Fibroblast of skin of abdomen (primary cell): Measurements from ENCODE around the gene CNOT6L.

Experiments
- DNase-seq: peaks from one replicate; pipeline ENCODE4 v3.0.0-alpha.2; 2013

Gene CNOT6L

GRCh38 chr4:77710059-77710458 lies 109.1 kb downstream of the CNOT6L start:
- no peak for DNase-seq

DNA sequence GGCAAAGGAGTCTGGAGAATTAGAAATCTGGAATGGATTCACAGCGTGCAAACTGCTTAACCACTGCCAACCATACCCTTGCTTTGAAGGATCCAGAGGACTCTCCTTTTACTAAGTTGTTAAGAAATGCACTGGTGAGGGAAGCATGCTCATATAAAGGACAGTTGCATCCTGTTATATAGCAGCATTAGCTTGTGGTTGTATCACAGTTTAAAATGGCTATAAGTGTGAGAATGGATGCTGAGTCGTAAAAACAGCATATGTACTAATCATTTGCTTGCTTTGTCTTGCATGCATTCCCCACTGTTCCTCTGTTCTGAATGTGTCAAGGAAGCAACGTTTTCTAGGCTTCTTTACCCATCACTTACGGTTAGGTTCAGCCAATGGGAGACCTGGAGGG lies 112.5 kb downstream of the CNOT6L start:
- DNase-seq: no peak

DNA sequence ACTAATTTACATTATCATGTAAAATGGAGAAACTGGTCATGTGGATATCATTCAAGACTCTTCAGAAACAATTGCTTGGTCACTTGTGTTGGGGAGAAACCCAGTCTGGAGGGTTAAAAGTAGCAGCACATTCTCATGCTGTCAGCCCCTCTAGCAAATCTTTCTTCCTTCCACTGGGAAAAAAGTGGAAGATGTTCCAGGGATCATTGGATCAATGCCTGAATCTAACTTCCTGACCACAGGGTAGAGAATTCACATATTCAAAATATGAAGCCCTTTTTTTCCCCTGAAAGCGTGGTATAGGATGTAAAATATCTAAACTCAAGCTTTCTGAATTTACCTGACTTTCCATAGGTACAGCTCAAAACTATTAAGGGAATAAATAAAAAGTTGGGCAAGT lies 115.5 kb downstream of the CNOT6L start:
- DNase-seq: no peak

DNA sequence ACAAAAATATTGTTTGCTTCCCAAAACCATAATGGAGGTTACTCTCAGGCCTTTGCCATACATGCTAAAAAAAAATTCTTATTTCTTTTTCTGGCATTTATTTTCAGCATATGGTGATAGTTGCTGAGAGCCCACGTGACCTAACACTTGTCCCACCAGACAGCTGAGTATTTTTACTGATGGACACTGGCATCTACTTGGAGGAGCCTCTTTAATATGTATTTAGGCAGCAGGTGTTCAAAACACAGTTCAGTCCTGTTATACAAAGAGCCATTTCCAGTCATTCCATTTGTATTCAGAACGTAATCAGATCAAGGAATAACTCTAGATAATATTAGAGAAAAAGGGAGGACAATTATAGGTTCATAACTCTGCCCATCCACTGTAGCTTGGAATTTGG lies 118.0 kb downstream of the CNOT6L start:
- no peak for DNase-seq

- DNase-seq: peak; percentile 93
These were observed 119.4 kb downstream of the CNOT6L start for GRCh38 chr4:77699731-77700210.

GRCh38 chr4:77697860-77698590 lies 121.1 kb downstream of the CNOT6L start:
- DNase-seq: peak; percentile 72

- DNase-seq: peak; percentile 97
These were observed 123.4 kb downstream of the CNOT6L start for GRCh38 chr4:77695774-77696173.

- DNase-seq: no peak
These were observed 126.2 kb downstream of the CNOT6L start for GRCh38 chr4:77692847-77693432.

DNA sequence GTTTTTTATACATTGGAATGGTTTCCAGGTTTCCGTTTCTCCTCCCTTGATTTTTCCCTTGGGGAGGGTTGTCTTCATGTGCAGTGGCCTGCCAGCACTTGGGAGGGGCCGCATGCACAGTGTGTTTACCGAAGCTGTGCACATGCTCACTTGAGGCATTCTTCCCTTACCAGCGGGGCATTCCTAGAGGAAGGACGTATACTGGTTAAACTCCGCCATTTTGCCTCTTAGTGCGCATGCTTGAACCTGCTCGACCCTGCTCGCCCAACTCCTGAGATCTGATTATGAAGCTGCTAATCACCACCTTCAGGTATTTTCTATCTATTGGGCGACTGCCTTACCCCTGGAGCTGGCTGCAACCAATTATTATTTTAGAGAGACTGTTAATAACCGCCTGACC lies 137.4 kb downstream of the CNOT6L start:
- DNase-seq: no peak

- no peak for DNase-seq
These were observed 142.3 kb downstream of the CNOT6L start for GRCh38 chr4:77676842-77677241.

- no peak for DNase-seq
These were observed 148.1 kb downstream of the CNOT6L start for GRCh38 chr4:77671051-77671450.

- no peak for DNase-seq
These were observed 149.1 kb downstream of the CNOT6L start for GRCh38 chr4:77669946-77670590.

- DNase-seq: no peak
These were observed 153.6 kb downstream of the CNOT6L start for GRCh38 chr4:77665381-77666069.
